NCI-H2081 (cell line): ENCODE data around the gene GRP.

ENCODE experiments used
- DNase-seq, 2 experiments: peaks; one replicate each; lab custom pipeline; 2025; lab: John Stamatoyannopoulos, UW

The GRP gene

DNA sequence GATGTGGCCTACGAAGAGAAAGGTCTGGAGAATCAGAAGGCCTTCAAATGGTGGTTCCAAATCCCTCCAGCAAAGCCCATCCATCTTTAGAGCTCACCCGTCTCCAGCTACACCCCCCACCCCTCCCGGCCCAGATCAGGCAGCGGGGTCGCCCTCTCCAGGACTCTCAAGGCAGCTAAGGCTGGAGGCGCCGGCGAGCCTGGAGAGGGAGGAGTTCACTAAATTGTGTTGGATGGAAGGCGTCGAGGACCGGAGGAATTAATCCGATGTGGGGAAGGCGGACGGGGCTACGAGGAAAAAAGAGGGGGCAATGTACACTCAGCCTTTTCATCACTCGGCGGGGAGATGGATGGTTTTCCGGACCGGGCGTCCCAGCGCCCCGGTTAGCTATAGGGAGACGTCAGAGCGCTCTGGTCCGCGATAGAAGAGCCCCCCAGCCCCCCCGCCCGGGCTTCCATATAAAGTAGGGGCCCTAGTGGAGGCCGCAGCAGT lies at the start of gene GRP:
TSS of gene GRP (plus strand) at position 487 of the 492 bp plus-strand sequence. CDS start 108 bp downstream, outside the sequence.
- no peak for DNase-seq

GRCh38 chr18:59172664-59173249 lies 47.2 kb upstream of the GRP start:
- no peak for DNase-seq

GRCh38 chr18:59177485-59177884 lies 42.5 kb upstream of the GRP start:
- no peak for DNase-seq

GRCh38 chr18:59180150-59180845 lies 39.7 kb upstream of the GRP start:
- no peak for DNase-seq

- no peak for DNase-seq
Observed at GRCh38 chr18:59182673-59183072, 37.3 kb upstream of the GRP start.

DNA sequence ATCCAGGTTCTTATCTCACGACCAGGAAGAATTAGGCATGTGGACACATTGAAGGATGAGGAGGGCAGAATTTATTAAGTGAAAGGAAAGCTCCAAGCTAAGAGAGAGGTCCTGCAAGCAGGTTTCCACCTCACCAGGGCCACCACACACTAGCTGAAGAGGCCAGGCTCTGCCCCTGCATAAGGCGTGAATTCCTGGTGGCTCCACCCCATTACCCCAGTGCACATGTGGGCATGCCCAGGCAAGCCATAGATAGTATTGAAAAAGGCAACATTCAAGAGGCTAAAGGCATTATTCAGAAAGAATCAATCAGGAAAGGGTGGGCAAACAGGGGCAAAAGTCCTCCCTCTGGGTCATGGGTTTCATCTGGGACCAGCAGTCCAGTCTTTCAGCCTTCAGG lies 30.9 kb upstream of the GRP start:
- no peak for DNase-seq

DNA sequence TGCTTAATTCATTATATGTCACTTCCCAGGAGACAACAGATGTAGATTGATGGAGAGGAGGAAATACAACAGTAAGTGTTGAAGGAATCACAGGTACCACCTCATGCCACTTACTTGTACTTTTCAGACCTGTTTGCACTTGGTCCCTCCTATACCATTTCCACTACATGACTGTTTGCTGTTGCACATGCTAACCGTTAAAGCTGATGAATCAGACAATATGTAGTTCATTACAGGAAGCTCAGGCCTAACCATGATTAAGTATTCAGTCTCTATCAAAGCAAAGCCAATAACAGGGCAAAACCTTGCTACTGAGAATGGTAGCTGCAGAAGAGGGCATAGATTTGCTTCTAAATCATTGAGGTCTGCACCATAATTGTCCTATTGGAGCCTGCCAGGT lies 30.2 kb upstream of the GRP start:
- DNase-seq, result no peak

DNA sequence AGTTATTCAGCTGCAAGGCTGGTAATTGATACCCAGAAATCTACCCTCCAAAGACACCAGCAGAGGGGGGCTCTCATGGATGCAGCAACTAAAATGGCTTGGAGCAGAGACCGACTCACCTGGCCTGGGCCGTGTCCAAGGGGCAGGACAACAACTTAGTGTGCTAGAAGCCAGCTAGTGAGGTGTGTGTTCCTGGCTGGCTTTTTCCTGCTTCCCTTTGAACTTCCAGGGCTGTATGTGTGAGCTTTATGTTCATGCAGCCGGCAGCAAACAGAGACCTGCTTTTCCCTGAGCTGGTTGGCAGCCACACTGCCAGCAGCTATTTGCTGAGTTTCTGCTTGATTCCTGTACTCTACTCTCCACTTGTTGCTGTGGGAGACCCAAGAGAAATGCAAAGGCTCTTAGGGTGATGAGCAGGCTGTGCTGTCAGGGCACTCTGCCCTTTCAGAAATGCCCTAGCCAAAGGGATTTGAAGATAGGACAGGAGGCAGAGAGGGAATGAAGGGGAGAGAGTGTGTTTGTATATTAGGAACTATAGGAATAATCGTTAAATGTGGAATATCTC lies 23.7 kb upstream of the GRP start:
- DNase-seq, result peak in 1 of 2 experiments; percentile 41

GRCh38 chr18:59197636-59198035 lies 22.3 kb upstream of the GRP start:
- no peak for DNase-seq

DNA sequence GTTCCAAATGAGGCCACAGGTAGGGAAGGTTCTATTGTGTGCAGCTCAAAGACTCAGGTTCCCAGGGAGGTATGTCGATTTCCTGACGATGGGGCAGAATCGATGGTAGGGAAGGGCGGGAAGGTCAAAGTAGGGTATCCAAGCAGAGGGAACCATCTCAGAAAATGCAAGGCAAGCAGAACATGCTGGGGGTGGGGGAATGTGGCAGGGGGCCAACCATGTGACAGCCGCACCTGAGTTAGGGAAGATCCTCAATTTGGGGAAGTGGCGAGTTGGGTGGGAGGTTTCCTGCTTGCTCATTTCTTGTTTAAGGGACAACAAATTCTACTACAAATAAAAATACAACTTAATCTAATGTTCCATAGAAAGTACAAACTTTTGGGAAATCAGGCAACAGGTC lies 21.7 kb upstream of the GRP start:
- no peak for DNase-seq

DNA sequence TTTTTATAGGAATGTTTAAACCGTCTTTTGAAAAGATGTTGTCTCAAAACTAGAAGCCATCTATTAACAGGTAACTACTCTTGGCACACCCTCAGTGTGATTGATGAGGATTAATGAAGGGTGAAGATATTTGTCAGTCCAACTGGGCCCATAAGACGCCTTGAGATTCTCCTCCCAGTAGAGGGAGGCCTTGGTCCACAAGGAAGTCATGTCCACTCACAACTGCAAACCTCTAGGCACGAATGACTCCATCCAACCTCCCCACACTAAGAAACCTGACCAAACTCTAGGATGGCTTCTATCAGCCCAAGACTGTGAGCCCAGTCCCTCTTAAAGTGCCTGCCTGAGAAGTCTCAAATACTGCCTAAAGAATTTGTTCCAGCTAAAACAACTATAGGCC lies 19.2 kb upstream of the GRP start:
- DNase-seq, result no peak

GRCh38 chr18:59202258-59202820 lies 17.6 kb upstream of the GRP start:
- no peak for DNase-seq

DNA sequence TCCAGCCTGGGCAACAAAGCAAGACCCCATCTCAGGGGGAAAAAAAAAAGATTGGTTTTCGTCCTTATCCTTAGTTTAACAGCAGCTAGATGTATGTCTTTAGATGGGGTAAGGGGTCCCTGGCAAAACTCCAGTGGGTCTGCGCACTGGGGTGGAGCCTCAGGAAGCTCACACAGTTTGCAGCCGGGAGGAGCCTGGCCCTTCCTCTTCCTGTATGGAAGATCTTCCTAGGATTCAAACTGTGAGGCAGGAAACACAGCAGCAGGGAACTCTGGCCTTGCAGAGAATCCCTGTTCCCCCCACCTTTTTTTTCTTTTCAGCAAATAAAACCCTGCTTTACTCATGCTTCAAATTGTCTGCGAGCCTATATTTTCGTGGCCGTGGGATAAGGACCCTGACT lies 12.5 kb upstream of the GRP start:
- DNase-seq, result no peak

- no peak for DNase-seq
Observed at GRCh38 chr18:59208602-59209125, 11.3 kb upstream of the GRP start.

- DNase-seq, result no peak
Observed at GRCh38 chr18:59210299-59210698, 9.7 kb upstream of the GRP start.

DNA sequence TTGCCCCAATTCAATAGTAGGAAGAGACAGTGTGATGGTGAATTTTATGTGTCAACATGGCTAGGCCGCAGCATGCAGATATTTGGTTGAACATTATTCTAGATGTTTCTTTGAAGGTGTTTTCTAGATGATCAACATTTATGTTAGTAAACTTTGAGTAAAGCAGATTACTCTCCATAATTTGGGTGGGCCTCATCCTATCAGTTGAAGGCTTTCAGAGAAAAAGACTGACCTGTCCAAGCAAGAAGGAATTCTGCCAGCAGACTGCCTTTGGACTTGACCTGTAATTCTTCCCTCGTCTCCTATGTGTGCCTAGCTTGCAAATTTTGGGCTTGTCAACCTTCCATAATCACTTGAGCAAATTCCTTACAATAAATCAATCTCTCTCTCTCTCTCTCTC lies 8.3 kb upstream of the GRP start:
- no peak for DNase-seq

DNA sequence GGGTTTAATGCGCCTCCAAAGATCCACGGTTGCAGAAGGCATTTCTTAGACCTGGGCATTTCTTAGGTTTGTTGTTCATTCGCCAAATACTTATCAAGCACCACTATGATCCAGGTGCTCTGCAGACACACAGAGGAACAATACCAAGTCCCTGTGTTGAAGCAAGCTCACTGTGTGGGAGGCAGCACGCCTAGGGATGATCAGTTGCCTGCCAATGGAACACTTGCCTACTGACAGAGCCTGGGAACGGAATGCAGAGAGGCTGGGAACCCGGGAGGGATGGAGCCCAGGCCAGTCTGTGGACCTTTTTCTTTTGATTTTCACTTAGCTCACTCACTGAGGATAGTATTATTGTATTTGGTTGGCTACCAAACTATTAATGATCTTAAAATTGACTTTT lies 1.9 kb upstream of the GRP start:
- DNase-seq, result no peak

GRCh38 chr18:59220164-59220783 lies 316 bp downstream of the GRP start:
- no peak for DNase-seq

GRCh38 chr18:59220784-59221765 lies 1.1 kb downstream of the GRP start:
- DNase-seq, result no peak

- no peak for DNase-seq
Observed at GRCh38 chr18:59222341-59222740, 2.4 kb downstream of the GRP start.

GRCh38 chr18:59228351-59228750 lies 8.4 kb downstream of the GRP start:
- DNase-seq, result no peak
